GM06990 (cell line): ENCODE results near the gene ST6GAL1.
A peak's percentile ranks its signal among the peaks of the same experiment; 100 is the strongest.
"Not testable (repeated sequence)": the region's sequence is repeated elsewhere in the genome, so short reads cannot be mapped to it uniquely, and the experiment has no call there.

Experiments used
- DNase-seq: peaks from one replicate; pipeline ENCODE4 v3.0.0-alpha.2; 2011; ENCODE audit not compliant: insufficient read length; ENCODE audit errors: extremely low read depth
- H3K27me3 ChIP-seq: replicated peaks from 2 replicates; pipeline ENCODE4 v1.6.0; 2011; ENCODE audit warnings: low read length; ENCODE audit not compliant: control insufficient read depth, insufficient read depth
- H3K36me3 ChIP-seq: 2 replicates; pipeline ENCODE4 v1.5.1; 2011; ENCODE audit warnings: low read length; ENCODE audit not compliant: control insufficient read depth, insufficient read depth
- H3K4me3 ChIP-seq: replicated peaks from 2 replicates; pipeline ENCODE4 v1.5.1; 2011; ENCODE audit warnings: low read depth, mild to moderate bottlenecking, control low read depth, low read length
- TF ChIP-seq, protein P1 (sequence below): IDR thresholded peaks from 2 replicates; pipeline ENCODE4 v1.5.1; 2011; ENCODE audit warnings: low read length, control low read depth, mild to moderate bottlenecking, inconsistent platforms; ENCODE audit not compliant: insufficient read depth, poor library complexity, severe bottlenecking

Gene ST6GAL1

DNA sequence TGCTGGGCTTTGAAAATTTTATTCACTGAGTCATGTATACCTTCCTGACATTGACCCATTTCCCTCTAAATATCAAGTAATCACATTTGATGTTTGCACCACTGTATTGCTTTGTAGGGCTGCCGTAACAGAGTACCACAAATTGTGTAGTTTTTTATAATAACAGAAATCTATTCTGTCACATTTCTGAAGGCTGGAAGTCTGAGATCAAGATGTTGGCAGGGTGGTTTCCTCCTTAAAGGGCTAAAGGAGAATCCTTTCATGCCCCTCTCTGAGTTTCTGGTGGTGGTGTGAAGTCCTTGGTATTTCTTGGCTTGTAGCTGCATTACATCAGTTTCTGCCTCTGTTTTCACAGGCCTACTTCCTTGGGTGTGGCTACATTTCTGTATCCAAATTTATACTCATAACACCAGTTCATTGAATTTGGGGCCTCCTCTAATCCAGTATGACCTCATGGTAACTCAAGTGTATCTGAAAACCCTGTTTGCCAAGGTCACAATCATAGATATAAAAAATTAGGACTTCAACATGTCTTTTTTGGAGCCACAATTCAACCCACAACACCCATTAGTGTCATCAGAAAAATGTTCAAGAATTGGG lies 29.1 kb upstream of the ST6GAL1 start:
- no peaks in the 10 kb centered on the region for H3K36me3 ChIP-seq
- H3K4me3 ChIP-seq: no peak overlapping the region
- TF ChIP-seq, protein P1, sequence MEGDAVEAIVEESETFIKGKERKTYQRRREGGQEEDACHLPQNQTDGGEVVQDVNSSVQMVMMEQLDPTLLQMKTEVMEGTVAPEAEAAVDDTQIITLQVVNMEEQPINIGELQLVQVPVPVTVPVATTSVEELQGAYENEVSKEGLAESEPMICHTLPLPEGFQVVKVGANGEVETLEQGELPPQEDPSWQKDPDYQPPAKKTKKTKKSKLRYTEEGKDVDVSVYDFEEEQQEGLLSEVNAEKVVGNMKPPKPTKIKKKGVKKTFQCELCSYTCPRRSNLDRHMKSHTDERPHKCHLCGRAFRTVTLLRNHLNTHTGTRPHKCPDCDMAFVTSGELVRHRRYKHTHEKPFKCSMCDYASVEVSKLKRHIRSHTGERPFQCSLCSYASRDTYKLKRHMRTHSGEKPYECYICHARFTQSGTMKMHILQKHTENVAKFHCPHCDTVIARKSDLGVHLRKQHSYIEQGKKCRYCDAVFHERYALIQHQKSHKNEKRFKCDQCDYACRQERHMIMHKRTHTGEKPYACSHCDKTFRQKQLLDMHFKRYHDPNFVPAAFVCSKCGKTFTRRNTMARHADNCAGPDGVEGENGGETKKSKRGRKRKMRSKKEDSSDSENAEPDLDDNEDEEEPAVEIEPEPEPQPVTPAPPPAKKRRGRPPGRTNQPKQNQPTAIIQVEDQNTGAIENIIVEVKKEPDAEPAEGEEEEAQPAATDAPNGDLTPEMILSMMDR: no peak
- H3K27me3 ChIP-seq: no peaks in the 10 kb centered on the region
- DNase-seq: no peak

GRCh38 chr3:186902154-186902553 lies 28.2 kb upstream of the ST6GAL1 start:
- H3K4me3 ChIP-seq: no peak overlapping the region
- TF ChIP-seq, protein P1: no peak
- no peaks in the 10 kb centered on the region for H3K27me3 ChIP-seq
- DNase-seq: no peak
- no peaks in the 10 kb centered on the region for H3K36me3 ChIP-seq

- Histone ChIP-seq H3K36me3 (no peaks in the 10 kb centered on the region), H3K4me3 (no peak overlapping the region), H3K27me3 (no peaks in the 10 kb centered on the region)
- TF ChIP-seq, protein P1: no peak
- DNase-seq: no peak
Measured at GRCh38 chr3:186902713-186903112, 27.6 kb upstream of the ST6GAL1 start.

DNA sequence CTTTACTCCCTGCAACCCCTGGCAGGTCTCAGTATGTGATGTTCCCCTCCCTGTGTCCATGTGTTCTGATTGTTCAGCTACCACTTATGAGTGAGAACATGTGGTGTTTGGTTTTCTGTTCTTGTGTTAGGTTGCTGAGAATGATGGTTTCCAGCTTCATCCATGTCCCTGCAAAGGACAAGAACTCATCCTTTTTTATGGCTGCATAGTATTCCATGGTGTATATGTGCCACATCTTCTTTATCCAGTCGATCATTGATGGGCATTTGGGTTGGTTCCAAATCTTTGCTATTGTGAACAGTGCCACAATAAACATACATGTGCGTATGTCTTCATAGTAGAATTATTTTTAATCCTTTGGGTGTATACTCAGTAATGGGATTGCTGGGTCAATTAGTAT lies 26.6 kb upstream of the ST6GAL1 start:
- not testable (repeated sequence) for DNase-seq, H3K4me3 ChIP-seq, H3K27me3 ChIP-seq, H3K36me3 ChIP-seq

- H3K36me3 ChIP-seq, H3K27me3 ChIP-seq, DNase-seq, H3K4me3 ChIP-seq: not testable (repeated sequence)
Measured at GRCh38 chr3:186907075-186907474, 23.3 kb upstream of the ST6GAL1 start.

DNA sequence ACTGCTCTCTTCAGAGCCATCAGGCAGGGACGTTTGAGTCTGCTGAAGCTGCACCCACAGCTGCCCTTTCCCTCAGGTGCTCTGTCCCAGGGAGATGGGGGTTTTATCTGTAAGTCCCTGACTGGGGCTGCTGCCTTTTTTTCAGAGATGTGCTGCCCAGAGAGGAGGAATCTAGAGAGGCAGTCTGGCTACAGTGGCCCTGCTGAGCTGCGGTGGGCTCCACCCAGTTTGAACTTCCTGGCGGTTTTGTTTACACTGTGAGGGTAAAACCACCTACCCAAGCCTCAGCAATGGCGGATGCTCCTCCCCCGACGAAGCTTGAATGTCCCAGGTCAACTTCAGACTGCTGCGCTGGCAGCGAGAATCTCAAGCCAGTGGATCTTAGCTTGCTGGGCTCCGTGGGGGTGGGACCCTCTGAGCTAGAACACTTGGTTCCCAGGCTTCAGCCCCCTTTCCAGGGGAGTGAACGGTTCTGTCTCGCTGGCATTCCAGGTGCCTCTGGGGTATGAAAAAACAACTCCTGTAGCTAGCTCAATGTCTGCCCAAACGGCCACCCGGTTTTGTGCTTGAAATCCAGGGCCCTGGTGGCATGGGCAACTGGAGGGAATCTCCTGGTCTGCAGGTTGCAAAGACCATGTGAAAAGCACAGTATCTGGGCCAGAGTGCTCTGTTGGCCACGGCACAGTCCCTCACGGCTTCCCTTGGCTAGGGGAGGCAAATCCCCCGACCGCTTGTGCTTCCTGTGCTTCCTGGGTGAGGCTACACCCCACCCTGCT lies 21.1 kb upstream of the ST6GAL1 start:
- TF ChIP-seq, protein P1: no peak
- Histone ChIP-seq H3K4me3 (peak overlapping the region; percentile 18; the same call in 1 of the 2 replicates), H3K27me3 (no peaks in the 10 kb centered on the region), H3K36me3 (no peaks in the 10 kb centered on the region)
- peak; percentile 37 for DNase-seq
